ENCODE measurements around the gene ATP2A3.

Gene ATP2A3

GRCh38 chr17:3970668-3971067 is 6.4 kb upstream of the ATP2A3 start:
- DNase-seq: no peak

GRCh38 chr17:3969963-3970362 is 5.7 kb upstream of the ATP2A3 start:
- DNase-seq: no peak

GRCh38 chr17:3968886-3969524 is 4.8 kb upstream of the ATP2A3 start:
- DNase-seq: no peak

GRCh38 chr17:3968015-3968414 is 3.8 kb upstream of the ATP2A3 start:
- DNase-seq: no peak

- DNase-seq: no peak
Measured at GRCh38 chr17:3966720-3967363, 2.6 kb upstream of the ATP2A3 start.

GRCh38 chr17:3965118-3965800 is 1.0 kb upstream of the ATP2A3 start:
- peak; percentile 68 for DNase-seq

GRCh38 chr17:3963237-3964201 is 718 bp downstream of the ATP2A3 start:
- no peak for DNase-seq

GRCh38 chr17:3962965-3963236 is 1.3 kb downstream of the ATP2A3 start:
- no peak for DNase-seq

- no peak for DNase-seq
Measured at GRCh38 chr17:3962217-3962964, 1.8 kb downstream of the ATP2A3 start.

- DNase-seq: no peak
Measured at GRCh38 chr17:3961564-3962047, 2.6 kb downstream of the ATP2A3 start.

- no peak for DNase-seq
Measured at GRCh38 chr17:3960764-3961163, 3.5 kb downstream of the ATP2A3 start.

GRCh38 chr17:3959921-3960601 is 4.2 kb downstream of the ATP2A3 start:
- no peak for DNase-seq

- peak; percentile 36 for DNase-seq
Measured at GRCh38 chr17:3959295-3959899, 4.8 kb downstream of the ATP2A3 start.

- DNase-seq: no peak
Measured at GRCh38 chr17:3957735-3958599, 6.3 kb downstream of the ATP2A3 start.

GRCh38 chr17:3956983-3957382 is 7.3 kb downstream of the ATP2A3 start:
- DNase-seq: peak; percentile 95

GRCh38 chr17:3956327-3956957 is 7.8 kb downstream of the ATP2A3 start:
- no peak for DNase-seq

- no peak for DNase-seq
Measured at GRCh38 chr17:3955673-3955988, 8.6 kb downstream of the ATP2A3 start.

GRCh38 chr17:3954976-3955672 is 9.1 kb downstream of the ATP2A3 start:
- DNase-seq: no peak

- no peak for DNase-seq
Measured at GRCh38 chr17:3954086-3954485, 10.2 kb downstream of the ATP2A3 start.

All from NCI-H1436 (cell line).